Measurements from ENCODE around the gene PANX3. TPM values are rescaled to one million over a fixed set of nuclear protein-coding genes. Genes with fewer than 3 reads are reported as not detected.

Gene PANX3
- total RNA-seq, 1 donor from 2014 or later, result not detected

DNA sequence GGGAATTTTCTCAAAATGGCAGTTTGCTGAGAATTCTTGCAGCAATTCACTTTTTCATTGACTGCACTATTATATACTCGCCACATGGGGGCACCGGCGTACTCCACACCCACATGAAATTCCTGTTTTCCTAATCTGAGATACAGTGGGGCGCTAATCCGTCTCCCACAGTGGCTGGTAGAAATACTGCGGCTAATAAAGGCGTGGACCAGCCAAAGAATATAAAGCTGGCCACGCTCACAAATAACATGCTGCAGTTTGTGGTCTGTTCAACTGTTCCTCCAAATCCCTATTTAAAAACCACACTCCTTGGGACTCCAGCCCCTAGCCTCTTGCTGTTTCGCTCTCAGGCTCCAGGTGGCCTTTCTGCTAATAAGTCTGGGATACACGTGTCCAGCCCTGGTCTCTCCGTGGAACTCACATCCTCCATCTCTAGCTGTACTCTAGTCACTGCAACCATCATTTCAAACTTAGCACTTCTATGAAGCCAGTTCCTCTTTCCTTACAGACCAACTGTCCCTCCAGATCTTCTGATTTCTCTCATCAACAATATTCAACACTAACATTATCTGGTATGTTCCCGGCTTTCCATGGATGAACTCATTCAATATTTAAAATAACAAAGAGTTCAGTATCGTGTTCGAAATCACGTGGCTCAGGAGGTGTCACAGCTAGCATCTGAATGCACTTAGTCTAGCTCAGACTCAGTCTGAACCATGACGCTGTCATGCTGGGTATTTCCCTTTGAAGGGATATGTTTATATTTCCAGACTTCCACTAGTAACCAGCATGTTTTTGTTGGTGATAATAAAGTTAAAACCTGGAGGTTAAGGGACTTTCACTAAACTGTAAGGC lies 33.4 kb downstream of the PANX3 start:
- intact Hi-C loops (cut with DNase I), result loop anchor here (1.0 kb wide), 1 partner anchor 193 kb away; no protein-coding TSS in a partner anchor
- ATAC-seq (peak; percentile 79), DNase-seq (ENCODE audit: missing footprints) (peak; percentile 82)

DNA sequence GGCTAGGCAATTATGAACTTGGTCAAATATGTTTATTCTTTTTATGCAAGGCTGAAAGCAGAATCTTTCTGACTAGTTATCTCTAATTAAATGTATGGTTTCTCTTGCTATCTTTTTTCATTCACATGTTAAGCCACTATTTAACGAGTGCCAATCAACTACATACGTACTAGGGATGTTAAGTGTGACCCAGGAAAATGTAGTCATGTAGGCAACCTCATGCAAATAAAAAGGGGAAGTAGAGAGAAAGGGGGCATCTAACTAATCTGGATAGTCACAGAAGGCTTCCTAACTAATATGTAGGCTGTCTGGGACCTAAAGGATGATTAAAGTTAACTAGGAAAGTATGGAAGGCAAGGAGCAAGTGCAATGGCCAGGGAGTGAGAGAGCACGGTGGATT lies 34.9 kb downstream of the PANX3 start:
- intact Hi-C loops (cut with DNase I), result no loop called here
- DNase-seq (ENCODE audit: missing footprints) (no peak), ATAC-seq (no peak)

DNA sequence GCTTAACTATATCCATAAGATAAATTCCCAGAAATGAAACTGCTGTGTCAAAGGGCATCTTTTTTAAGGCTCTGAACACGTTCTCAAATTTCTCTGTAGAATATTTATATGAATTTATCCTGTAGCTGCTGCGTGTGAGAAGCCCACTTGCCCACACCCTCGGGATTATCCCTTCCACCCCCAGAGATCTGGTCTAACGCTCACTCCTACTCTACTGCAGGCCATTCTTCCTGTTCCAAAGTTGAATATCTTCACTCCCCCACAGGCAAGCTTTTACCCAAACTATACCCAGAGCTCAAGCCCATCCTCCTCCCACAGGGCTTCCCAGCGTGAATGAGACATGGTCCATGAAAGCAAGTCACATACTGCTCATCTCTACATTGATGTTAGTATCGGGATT lies 37.4 kb downstream of the PANX3 start:
- intact Hi-C loops (cut with DNase I), result no loop called here

DNA sequence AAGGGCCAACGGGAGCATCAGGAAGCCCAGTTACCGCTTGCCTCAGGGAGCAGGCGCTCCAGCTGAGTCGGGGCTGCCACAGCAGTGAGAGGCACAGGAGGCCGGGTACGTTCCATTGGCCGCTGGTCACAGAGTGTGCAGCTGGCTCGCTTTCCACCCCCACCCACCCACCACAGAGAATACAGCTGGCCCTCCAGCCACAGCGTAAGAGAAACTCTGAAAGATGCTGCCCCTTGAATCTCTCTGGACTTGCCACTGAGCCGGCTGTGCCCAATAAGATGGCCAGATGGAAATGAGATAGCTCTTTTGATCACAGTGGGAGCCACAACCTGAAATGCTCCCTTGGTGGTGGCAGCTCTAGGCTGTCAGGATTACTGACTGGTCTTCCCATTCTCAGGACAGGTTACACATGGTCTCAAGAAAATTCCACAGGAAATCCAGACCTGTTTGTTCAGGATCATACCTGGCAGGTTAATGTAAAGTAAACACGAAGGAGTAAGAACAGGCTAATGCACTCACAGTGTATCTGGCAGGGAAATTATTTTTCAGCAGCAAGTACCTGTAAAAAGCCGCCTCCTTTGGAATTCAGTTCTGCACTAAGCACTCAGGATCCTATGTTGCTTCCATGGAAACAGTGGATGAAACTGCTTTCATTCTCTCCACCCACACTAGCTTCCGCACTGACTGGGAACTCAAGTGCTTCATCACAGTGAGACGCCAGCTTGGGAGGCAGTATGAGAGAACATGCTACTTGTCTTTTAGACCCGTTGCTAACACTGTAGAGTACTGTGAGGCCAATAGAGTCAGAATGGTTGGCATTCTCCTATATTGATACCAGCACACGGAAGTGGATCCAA lies 45.8 kb downstream of the PANX3 start:
- ATAC-seq (no peak), DNase-seq (ENCODE audit: missing footprints) (no peak)
- intact Hi-C loops (cut with DNase I), result no loop called here

More for the DNA sequence above, 37.4 kb downstream of the PANX3 start:
- DNase-seq (ENCODE audit: missing footprints) (no peak), ATAC-seq (no peak)

DNA sequence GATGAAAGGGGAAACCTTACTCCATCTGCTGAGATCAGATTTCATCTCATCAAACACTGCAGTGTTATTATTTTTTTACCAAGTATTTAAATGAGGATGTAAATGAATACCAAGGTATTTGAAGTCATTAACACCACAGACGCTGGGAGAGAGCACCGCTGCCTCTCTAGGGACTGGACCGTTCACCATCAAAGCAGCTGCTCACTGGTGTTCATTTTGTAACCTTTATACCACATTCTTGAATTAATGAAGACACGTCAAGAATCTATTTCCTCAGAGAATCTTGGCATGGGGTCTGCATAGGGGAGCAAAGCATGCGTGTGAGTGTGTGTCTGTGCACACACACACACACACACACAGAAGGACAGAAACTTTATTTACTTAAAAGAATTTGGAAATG lies 46.7 kb downstream of the PANX3 start:
- DNase-seq (ENCODE audit: missing footprints) (no peak), ATAC-seq (no peak)
- intact Hi-C loops (cut with DNase I), result no loop called here

DNA sequence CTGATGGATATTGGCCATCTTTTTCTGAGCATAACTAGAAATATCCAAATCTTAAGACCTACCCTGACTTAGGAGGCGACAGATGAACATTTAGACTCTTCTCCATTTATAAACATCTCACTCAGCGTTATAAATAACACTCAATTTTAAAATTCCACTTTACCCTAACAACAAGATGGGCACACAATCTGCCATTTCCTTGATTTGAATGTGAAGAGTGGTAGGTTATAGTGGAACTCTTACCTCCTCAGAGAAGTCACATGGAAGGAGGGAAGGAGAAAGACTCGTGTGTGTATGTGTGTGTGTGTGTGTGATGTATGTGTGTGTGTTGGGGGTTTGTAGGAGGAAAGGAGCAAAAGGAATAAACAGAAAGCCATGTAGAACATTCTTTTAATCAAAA lies 47.3 kb downstream of the PANX3 start:
- intact Hi-C loops (cut with DNase I), result no loop called here
- ATAC-seq (no peak), DNase-seq (ENCODE audit: missing footprints) (no peak)

DNA sequence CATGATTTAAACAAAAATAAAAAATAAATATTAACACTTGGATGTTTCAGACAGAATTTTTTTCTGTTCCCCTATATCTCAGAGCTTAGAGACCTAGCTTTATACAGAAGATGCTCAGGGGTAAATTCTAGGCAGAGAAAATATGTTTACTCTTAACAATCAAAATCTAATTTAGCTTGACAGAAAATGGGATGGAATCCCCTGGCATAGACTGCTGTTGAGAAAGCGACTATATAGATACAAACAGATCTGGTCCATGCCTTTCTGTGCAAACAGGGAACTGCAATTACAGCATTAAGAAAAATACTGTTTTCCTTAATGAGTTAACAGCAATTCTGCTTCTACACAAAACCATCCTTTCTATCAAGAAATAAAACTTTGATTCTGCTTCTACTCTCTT lies 47.8 kb downstream of the PANX3 start:
- intact Hi-C loops (cut with DNase I), result no loop called here
- no peak for ATAC-seq
- no peak for DNase-seq (ENCODE audit: missing footprints)

DNA sequence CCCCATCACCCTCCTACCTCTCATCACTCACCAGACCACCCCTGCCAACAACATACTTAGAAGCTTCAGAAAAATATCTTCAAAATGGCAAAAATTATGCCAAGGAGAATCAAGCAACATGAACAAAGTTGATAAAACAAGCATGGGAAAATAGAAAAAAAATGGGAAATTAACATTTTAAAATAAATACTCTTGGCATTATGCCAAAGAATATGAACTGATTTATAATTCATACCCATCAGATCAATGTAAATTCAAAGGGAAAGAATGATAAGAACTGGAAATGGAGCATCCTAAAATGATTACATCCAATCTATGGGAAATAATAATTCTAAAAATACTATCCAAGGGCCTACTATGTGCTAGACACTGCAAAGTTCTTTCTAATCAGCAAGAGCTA lies 50.3 kb downstream of the PANX3 start:
- DNase-seq (ENCODE audit: missing footprints) (no peak), ATAC-seq (no peak)
- intact Hi-C loops (cut with DNase I), result no loop called here

DNA sequence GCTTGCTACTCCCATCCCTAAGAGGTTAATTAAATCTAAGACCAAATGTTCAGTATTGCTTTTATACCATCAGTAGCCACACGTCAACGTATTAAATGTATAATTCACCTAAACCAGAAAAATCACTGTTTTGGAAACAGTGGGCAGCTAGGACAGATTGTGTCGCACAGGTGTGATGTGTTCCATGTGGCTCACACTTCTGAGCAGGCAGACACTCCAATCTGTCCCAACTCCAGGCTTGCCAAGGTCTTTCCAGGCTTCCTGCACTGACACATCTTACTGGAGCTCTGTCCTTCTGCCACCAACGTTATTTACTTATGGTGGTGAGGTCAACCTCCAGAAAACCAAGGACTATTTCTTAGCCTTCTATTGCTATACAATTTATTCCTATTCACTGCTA lies 50.9 kb downstream of the PANX3 start:
- DNase-seq (ENCODE audit: missing footprints), result no peak
- intact Hi-C loops (cut with DNase I), result no loop called here
- ATAC-seq, result no peak

DNA sequence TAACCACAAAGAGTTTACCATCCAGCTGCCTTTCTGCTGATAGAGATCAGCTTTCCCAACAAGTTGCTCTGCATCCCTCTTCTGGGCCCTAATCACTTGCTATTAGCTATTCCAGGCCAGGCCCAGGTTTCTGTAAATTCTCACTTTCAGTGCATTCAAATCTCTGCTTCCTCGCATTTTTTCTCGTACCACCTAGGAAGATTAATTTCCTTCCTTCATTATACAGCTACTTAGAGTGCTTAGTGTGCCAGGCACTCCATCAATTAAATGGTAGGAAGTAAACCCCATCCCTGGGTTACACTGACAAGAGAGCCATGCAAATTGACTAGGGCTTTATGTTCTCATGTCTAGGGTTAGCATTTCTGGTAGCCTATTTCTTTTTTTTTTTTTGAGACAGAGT lies 52.6 kb downstream of the PANX3 start:
- intact Hi-C loops (cut with DNase I), result no loop called here
- no peak for DNase-seq (ENCODE audit: missing footprints)
- no peak for ATAC-seq

DNA sequence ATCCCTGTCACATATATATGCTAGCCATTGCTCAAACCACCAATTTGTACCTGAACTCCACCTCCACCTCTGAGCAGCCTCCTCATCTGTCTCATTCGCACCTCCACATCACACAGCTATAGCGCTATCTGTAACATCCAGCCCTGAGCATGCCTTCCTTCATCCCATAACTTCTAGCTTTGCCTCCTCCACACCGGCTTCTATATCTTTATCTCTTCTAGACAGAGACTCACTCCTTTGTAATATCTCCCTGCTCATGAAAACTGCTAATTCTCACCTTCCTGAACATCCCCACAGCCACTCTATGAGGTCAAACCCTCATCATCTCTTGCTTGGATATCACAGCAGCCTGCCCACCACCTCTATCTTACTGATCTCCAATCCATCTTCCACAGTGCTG lies 56.4 kb downstream of the PANX3 start:
- DNase-seq (ENCODE audit: missing footprints) (no peak), ATAC-seq (no peak)
- intact Hi-C loops (cut with DNase I), result no loop called here

DNA sequence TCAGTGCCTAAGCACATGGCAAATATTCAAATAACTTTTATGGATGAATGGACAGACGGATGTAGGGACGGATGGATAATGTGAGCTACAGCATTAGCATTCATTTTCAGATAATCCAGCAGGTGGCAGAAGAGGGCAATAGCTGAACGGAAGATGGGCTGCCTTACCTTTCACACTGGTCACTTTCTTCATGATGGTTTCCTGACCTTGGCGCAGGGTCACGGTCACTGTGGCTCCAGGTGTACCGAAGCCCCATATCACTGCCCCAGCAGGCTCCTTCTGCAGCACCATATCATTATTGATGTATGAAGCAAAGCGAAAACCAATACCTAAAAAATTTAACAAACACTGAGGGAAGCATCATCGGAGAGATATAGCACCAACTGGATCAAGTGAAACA lies 58.0 kb downstream of the PANX3 start:
- ATAC-seq (no peak), DNase-seq (ENCODE audit: missing footprints) (no peak)
- intact Hi-C loops (cut with DNase I), result loop anchor here (1.0 kb wide), 2 partner anchors 94 to 168 kb away; no protein-coding TSS in a partner anchor

Other genes with a start within 250 kb of the PANX3 start
- not detected for gene OR8B2, start 226.9 kb upstream of the PANX3 start, total RNA-seq
- not detected for gene OR8B3, start 212.4 kb upstream of the PANX3 start, total RNA-seq
- not detected for gene OR8B4, start 186.6 kb upstream of the PANX3 start, total RNA-seq
- not detected for gene OR8B8, start 165.7 kb upstream of the PANX3 start, total RNA-seq
- not detected for gene OR8B12, start 67.8 kb upstream of the PANX3 start, total RNA-seq
- gene OR8A1, start 41.4 kb upstream of the PANX3 start, total RNA-seq, result not detected
- 21.0 TPM for gene TBRG1, start 11.4 kb downstream of the PANX3 start, total RNA-seq
- gene SIAE, start 62.3 kb downstream of the PANX3 start, total RNA-seq, result 83.1 TPM
- gene SPA17, start 62.5 kb downstream of the PANX3 start, total RNA-seq, result 2.6 TPM
- 6.4 TPM for gene NRGN, start 128.5 kb downstream of the PANX3 start, total RNA-seq
- 0.70 TPM for gene VSIG2, start 140.8 kb downstream of the PANX3 start, total RNA-seq
- 43.1 TPM for gene ESAM, start 150.9 kb downstream of the PANX3 start, total RNA-seq
- gene MSANTD2, start 189.0 kb downstream of the PANX3 start, total RNA-seq, result 3.8 TPM

All from Right ventricle myocardium inferior (tissue), 1 donor.